TTC549 (cell line): Measurements from ENCODE around the gene SLC13A5.
"Not testable (repeated sequence)": the region's sequence is repeated elsewhere in the genome, so short reads cannot be mapped to it uniquely, and the experiment has no call there.

ENCODE experiments used
- FAIRE-seq: peaks from 2 replicates; lab custom pipeline; 2012; peaks lifted over from hg19 to GRCh38; lab: Jason Lieb, UNC

Gene SLC13A5

DNA sequence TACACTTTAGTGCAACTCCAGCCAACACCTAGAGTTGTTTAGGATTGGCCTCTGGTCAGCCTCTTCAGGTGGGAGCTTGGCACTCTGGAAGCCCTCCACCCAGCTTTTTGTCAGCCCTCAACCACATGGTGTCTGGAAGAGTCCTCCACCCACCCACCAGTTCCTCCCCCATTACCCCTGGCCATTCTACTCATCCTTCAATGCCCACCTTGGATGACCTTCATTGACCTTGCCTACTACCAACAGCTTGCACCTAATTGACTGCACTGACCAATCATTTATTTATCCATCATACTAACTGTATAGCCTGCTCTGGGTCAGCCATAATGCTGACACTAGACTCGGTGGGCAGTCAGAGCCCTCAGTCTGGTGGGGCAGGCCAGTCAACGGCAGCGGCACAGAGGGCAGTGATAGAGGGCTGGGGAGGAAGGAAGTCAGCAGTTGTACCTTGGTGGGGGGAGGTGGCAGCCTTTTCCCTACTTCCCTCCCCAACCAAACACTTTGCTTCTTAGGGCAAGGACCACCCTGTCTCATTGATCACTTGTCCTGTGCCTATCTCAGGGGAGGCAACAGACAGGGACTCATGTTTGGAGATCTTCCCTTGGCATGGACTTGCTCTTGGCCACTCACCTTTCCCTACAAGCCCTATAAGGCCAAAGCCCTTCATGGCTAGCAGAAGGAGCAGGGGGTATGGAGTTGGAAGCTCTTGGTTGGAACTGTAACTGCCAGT, 29.3 kb downstream of the SLC13A5 start:
- FAIRE-seq, result no peak

DNA sequence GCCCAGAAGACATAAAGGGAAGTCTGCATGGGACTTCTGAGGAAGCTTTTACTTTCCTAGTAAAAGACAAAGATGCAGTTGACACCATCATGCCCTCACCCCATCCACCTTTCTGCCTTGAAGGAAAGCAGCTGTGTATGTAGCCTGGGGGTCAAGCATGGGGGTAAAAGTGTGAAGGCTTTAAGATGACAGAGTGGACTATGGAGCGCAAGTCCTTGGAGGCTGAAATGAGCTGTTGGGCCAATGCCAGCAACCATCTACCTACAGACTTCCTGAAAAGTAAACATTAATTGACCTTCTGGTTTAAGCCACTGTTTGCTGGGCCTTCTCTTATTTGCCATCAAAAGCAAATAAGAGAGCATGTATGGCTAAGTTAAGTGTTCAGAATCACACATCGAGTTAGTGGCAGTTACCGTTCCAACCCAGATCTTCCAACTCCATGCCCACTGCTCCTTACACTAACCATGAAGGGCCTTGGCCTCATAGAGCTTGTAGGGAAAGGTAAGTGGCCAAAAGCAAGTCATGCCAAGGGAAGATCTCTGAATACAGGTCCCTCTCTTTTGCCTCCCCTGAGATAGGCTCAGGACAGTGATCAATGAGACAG, 30.0 kb downstream of the SLC13A5 start:
- FAIRE-seq, result no peak

DNA sequence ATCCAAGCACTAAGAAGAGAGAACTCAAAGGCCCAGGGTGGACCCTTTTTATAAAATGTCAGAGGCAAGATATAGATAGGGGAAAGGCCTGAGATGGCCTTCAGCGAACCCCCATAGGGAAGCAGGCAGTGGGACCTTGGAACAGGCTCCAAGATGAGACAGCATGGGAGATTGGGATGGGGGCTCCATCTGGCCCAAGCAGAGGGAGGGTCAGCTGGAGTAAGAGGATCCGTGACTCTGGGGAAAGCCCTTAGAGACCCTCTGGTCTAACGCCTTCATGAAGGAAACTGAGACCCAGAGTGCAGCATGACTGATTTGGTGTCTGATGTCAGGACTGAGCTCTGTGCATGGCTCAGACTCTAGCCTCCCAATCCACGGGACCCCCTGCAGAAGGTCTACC, 30.8 kb downstream of the SLC13A5 start:
- FAIRE-seq, result no peak

DNA sequence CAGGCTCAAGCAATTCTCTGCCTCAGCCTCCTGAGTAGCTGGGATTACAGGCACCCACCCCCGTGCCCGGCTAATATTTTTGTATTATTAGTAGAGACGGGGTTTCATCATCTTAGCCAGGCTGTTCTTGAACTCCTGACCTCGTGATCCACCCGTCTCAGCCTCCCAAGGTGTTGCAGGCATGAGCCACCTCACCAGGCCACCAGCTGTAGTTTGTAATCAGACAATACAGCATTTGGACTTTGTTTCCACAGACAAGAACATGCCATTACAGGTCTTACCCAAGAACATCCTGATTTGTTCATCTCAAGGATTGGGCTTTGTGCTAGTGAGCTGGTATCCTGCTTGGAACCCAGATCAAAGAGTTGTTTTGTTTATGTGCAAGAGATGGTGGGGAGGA, 31.5 kb downstream of the SLC13A5 start:
- FAIRE-seq, result no peak

DNA sequence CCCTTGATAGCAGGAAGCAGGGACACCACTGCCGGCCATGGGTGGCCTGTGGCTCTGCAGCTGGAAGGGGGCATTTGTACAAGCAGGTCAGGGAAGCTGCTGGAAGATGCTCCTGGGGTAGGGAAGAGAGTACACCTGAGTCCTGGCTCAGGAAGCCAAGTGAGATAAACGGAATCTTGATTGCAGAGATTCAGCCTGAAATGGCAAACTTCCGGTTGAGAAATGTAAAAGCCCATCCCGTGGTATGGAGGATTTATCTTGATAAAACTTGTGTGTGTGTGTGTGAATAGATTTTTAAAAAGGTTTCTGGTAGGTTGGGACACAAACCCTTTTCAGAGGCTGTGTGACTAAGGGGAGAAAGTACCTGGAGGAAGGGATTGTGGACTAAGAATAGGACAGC, 32.0 kb downstream of the SLC13A5 start:
- no peak for FAIRE-seq

DNA sequence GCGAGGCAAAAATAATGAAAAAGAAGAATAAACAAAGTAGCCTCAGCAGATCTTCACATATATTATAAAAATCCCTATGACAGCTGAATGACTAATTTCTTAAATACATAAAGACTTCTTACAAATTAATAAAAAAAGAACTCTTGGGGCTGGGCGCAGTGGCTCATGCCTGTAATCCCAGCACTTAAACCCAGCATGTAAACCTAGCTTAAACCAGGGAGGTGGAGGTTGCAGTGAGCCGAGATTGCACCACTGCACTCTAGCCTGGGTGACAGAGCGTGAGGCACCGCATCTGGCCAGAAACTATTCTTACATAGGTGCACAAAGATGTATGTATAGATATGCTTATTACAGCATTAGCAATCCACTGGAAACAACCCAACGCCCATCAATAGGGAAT, 33.9 kb downstream of the SLC13A5 start:
- FAIRE-seq, result no peak

DNA sequence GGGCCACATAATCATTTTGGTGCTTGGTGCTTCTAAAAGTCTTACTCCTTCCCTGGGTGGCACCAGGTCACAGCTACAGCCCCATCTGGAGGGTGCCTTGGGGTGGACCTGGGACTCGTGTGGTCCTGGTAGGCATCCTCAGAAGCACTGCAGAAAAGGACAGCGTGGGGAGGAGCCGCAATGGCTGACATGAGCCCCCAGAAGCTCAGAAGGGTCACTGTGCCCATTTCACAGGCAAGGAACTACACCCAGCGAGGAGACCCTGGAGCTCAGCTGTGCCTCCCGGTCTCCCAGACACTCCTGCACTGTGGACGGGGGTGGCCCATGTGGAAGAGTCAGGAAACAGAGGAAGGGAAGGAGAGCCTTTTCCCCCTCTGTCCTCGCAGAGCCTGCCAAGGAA, 35.2 kb downstream of the SLC13A5 start:
- FAIRE-seq, result no peak

DNA sequence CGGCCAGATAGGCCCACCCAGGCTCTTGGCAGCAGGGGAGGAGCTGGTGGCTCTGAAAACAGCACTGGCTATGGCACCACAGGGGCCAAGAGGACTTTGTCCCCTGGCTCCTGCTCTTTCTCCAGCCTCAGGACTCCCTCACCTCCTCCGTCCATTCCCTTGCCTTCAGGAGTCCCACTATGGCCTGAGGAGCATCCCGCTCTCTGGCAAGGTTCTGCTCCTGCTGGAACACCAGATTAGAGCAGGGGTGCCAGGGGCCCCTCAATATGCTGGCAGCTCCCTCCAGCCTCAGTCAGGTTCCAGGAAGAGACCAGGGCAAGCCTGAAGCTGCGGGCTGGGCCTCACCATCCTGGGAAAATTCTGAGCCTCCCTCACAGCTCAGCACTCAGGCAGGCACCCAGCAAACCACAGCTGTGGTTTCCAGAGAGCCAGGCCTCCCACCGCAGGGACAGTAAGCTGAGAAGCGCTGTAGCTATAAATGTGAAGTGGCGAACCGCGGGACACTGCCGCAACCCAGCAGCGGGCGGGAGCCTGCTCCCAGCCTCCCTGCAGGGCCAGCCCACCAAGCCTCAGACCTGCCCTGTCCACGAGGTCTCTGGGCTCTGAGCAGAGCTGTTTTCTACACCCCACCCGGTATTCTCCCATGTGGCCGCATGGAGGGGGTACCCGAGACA, 35.9 kb downstream of the SLC13A5 start:
- no peak for FAIRE-seq

DNA sequence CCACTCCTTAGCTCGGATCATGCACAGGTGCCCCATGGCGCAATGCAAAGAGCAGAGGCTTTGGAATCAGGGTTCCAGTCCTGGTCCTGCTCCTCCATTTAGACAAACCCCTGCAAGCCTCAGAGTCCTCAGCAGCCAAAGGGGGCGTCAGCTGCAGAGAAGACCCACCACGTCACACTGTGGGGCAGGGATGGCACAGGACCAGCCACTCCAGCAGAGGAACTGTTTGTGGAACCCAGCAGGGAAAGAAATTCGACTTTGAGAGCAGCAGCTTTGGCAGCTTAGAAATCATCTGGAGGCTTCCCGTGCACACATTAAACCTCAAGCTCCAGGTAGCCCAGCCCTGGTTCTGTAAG, 36.4 kb downstream of the SLC13A5 start:
- no peak for FAIRE-seq

DNA sequence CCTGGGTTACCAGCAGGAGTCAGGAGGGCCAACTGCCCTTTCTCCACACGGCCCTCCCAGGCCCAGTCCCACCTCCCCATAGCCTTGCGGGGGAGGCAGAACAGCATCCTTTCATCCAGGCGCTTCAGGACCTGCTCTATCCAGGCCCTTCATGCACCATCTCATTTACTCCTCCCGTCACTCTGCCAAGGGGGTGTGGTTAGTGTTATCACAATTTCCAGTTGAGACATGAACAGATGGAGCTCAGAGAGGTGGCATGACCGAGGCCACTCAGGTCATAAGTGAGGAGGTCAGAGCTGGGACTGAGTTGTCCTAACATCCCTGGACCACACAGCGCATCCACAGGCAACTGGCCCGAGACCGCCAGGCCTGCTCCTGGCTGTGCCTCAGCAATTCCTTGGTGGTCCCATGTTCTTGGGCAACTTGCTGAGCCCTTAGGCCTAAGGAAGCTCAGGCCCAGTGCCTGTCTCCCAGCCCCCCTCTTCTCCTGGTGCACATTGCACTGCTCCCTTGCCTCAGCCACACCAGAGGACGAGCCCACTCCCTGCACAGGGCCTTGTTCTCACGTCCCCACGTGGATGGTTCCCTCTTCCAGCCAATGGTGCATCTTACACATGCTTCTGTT, 37.9 kb downstream of the SLC13A5 start:
- FAIRE-seq, result no peak

DNA sequence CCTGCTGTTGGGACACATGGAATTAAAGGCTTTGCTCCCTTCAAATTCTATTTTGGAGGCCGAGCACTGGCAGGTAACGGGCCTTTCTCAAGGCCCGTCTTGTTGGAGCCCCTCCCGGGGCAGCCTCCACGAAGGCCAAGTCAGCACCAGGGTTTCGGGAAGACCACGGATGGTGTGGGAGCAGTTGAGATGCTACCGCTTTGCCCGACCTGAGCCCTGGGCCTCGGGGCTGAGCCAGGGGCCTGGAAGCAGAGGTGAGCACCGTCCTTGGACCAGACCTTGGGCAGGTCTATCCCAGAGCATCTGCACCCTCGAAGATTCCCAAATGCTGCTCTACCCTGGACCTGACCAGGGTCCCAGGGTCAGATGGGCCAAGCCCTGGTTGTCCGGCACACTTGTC, 38.6 kb downstream of the SLC13A5 start:
- FAIRE-seq, result no peak

DNA sequence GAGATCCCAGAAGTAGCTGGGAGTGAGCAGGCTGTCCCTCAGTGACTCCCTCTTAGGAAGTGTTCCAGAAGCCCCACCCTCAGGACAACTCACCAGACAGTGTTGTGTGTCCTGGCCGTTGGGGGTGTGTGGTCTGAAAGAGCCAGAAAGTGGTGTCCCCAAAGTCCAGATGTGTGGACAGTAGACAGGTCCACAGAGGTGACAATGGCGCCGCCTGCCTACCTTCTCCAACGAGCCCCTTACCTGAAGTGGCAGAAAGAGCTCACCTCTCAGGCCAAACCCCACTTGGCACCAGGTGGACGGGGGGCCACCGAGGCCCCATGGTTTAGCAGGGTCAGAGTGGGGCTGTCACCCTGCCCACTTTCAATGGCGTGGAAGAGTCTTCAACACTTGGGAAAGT, 41.7 kb downstream of the SLC13A5 start:
- no peak for FAIRE-seq

DNA sequence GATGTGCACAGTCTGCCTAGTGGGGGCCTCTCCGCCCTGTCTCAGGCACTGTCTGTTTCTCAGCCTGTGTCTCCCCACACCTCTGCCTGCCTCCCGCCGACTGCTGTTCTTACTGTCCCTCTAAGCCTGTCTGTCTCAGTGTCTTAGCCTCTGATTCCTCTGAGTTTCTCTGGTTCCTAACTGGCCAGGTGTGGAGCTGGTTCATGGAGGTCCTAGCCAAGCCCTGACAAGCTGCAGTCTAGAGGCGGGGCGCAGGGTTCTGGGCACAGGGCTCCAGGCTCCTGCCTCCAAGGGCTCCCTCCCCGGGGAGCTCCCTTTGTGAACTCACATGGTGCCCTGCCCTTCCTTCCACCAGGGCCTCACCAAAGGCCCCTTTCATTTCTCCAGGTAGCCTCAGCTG, 42.2 kb downstream of the SLC13A5 start:
- no peak for FAIRE-seq

DNA sequence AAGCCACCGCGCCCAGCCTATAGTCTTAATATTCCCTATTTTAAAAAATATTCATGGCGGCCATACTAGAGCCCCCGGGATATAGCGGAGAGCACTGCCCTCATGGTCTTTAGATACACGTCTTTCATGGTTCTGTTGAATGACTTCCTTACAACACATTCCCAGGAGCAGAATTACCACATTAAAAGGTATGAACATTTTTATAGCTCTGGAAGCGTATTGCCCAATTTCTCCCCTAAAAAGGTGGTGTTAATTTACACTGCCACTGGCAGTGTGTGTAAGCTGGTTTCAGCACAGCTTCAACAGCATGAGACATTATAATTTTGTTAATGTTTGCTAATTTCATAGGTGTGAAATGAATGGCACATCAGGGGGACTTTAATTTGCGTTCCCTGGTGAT, 42.6 kb downstream of the SLC13A5 start:
- no peak for FAIRE-seq

DNA sequence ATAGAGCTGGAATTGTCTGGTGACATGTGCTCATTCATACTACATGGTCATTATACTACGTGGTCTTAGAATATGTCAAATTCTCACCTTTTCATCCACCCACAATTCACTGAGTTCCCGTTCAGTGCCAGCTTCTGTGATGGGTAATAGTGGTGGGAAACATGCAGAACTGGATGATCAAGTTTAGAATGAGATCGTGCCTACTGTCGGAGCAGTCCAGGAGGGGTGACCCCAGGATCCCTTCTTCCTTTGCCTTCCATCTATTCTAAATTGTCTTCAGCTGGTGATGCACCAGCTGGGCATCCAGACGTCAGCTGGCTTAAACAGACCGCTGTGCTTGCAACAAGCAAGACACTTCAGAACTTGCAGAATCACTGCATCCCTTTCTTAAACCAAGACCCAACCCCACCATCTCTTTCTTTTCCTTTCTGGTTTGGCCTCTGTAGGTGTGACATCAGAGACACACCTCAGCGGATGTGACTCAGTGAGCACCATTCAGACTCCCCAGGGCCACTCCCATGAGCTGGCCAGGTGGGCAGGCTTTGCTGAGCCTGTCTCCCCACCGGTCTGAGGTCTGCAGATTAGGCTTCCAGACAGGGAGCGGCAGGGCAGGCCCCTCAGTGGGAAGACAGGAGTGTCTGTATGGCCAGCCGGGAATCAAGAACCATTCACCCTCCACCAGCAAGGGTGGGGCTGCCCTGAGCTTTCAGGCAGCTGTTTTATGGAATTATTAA, 43.5 kb downstream of the SLC13A5 start:
- no peak for FAIRE-seq

DNA sequence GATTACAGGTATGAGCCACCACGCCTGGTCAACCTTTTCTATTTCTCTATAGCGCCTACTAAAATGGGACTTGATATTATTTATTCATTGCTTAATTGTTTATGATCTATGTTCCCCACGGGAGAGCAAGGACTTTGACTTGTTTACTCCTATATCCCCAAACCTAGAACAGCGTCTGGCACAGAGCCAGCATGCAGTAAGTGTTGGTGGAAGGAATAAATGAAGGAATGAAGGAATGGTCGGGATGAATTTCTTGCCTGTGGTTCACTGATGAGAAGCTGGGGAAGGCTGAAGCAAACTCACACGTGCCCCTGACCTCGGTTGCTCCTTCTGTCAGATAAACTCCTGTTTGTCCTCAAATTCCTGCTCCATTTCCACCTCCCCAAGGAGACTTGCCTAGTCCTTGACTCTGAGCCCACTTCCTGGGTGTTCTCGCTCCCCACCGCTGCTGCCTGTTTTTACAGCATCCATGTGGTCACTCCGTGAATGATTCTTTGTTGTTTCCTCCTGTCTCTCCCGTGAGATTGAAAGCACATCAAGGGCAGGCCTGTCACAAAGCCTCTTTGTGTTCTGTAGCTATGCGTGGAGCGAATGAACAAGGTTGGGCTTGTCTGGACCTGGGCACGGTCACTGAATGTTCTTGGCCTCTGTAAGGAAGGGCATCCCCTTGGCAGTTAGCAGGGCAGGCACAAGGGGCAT, 44.3 kb downstream of the SLC13A5 start:
- FAIRE-seq, result no peak

DNA sequence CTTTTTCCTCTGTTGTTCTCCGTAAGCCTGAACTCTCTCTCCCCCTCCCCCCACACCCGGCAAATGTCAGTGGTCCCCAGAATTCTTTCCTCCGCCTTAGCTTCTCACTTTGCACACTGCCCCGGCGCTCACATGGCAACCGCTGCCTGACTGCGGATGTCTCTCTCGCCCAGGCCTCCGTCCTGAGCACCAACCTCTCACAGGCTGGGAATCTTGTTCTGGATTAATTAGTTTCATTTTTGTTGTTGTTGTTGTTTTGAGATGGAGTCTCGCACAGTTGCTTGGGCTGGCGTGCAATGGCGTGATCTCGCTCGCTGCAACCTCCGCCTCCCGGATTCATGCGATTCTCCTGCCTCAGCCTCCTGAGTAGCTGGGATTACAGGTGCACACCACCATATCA, 45.0 kb downstream of the SLC13A5 start:
- FAIRE-seq, result no peak

DNA sequence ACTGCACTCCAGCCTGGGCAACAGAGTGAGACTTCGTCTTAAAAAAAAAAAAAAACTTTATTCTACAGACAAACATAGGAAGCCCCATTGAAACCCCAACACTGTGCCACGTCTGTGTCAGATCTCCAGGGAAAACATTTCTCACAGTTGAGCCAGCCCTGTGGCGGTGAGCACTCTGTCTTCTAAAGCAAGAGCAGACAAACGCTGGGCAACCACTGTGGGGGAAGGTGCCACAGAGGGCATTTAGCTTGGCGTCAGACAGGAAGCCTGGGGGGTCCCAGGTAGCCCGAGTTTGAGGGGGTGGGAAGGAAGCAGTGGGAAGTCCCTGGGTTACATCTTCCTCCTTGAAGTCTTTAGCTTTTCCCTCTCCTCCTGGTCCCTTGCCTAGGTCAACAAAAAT, 45.7 kb downstream of the SLC13A5 start:
- FAIRE-seq, result no peak

DNA sequence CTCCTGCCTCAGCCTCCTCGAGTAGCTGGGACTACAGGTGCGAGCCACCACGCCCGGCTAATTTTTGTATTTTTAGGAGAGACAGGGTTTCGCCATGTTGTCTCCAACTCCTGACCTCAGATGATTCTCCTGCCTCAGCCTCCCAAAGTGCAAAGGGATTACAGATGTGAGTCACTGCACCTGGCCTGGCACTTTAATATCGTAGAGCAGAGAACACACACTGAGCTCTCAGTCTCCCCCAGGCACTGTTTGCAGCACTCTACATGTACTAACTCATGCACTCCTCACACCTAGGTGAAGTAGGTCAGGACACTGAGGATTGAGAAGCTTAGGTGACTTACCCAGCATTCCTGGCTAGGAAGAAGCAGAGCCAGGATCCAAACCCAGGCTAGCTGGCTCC, 46.6 kb downstream of the SLC13A5 start:
- FAIRE-seq, result no peak

DNA sequence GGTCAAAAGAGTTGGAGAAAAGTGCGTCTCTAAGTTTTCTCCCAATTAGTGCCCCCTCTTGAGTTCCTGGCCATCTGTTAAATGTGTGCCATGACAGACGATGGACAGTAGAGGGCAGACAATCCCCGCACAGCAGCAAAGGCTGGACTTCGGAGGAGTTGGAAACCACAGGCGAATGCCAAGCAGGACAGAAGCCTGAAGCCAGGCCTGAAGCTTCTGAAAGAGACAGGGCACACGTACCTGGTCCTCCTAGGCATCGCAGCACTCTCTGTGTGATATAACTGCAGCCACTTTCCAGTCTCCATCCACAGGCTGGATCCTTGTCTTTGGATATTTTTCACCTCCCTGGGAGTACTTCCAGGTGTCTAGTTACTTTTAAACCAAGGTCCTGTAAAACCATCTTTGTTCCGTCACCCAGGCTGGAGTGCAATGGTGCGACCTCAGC, 47.1 kb downstream of the SLC13A5 start:
- peak; percentile 66 for FAIRE-seq

DNA sequence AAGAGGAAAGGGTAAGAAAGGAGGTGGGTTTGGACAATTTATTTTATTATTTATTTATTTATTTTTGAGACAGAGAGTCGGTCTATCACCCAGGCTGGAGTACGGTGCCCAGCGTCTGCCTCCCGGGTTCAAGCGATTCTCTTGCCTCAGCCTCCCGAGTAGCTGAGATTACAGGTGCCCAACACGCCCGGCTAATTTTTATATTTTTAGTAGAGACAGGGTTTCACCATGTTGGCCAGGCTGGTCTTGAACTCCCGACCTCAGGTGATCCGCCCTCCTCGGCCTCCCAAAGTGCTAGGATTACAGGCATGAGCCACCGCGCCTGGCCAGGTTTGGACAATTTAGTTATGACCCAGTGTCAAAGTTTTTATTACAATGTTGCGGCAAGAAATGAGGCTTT, 50.0 kb downstream of the SLC13A5 start:
- FAIRE-seq, result not testable (repeated sequence)

DNA sequence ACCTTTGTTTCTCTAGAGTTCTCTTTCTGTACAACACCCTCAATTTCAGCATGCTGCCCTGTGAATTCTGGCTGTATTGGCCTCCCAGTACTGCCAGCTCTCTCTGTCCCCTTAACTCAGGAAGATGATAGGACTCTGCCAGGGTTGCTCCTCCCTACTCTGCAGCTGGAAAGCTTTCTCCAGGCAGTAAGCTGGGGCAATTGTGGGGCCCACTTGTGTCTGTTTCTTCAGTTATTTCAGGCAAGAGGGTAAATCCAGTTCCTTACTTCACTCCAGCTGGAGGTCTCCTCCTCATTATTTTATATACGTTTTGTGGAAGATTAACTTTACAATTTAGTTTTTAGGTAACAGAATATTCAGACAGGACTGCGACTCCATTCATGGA, 51.7 kb downstream of the SLC13A5 start:
- FAIRE-seq, result no peak
